HK-2 (cell line): ENCODE data around the gene CRYGN.

ENCODE experiments used
- DNase-seq: peaks from one replicate; pipeline ENCODE4 v3.0.0-alpha.2; 2018; ENCODE audit not compliant: unreplicated experiment

CRYGN gene

DNA sequence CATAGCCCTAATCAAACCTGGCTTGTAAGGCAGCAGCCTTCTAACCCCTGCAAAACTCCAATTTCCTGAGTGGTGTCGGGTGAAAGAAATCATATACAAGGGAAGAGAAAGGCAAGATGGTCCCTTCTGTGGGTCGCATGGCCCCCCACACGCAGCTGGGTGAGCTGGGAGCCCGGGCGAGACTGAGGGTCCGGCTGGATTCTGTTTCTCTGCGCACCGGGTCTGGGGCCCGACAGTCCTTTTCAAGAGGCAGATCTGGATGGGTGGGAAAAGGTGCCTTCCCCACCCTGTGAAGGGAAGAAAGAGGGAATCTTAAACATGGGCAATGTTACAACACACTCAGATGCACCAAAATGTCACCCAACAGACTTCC, 48.6 kb downstream of the CRYGN start:
- no peak for DNase-seq

DNA sequence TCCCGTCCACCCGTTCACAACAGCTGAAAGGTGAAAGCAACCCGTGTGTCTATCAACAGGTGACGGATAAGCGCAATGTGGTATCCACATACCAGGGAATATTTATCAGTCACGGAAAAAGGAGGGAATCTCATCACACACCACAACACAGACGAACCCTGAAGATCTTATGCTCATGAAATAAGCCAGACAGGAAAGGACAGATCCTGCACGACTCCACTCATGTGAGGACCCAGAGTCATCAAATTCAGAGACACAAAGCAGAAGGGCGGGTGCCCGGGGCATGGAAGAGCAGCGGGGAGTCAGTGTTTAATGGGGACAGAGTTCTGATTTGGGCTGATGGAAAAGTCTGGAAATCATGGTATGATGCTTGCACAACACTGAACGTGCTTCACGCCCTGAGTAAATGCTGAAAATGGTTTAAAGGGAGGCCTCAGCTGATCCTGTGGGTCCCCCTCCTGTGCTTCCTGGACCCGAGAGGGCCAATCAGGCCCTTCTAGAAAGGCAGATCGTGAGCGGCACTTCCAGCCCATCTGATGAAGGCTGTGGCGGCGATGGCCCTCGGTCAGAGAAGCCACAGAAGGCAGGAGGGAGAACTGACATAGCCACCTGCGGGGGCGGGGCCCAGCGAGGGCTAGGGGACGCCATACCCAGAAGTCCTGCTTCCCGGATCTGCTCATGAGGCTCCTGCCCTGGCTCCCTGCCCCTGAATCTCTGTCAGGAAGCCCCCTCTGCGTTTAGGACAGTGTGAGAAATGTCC, 49.2 kb downstream of the CRYGN start:
- DNase-seq = no peak

DNA sequence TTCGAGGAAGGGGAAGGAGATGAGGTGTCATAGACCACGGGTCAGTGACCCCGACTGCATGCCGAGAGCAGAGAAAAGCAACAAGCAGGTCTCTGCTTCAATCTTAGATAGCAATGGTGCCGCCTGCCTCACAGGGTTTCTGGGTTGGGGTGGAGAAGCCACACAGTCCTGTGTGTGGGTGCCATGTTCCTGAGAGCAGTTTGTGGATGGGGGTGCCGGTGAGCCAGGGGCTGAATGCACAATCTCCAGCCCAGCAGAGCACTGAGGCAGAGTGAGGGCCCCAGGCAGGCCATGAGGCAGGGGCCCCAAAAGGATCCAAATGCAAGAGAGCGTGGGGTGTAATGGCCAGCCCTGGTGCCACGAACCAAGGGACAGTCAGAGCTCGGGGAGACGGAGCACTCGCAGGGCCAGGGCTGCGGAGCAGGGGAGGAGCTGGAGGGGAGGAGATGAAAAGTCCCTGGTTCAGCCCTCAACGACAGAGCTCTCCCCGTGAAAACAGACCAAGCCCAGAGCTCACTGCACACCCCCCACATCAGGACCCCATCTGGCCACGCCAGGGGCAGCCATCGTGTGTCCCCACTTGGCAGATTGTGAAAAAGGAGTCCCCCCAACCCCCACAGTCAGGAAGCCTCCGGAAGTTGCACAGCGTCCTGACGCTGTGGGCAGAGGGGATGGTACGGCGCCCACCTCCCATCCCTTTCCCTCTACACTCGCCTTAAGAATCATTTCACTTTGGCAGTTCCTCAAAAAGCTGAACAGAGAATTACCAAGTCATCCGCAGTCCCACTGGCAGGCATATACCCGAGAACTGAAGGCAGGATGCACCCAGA, 50.0 kb downstream of the CRYGN start:
- no peak for DNase-seq

DNA sequence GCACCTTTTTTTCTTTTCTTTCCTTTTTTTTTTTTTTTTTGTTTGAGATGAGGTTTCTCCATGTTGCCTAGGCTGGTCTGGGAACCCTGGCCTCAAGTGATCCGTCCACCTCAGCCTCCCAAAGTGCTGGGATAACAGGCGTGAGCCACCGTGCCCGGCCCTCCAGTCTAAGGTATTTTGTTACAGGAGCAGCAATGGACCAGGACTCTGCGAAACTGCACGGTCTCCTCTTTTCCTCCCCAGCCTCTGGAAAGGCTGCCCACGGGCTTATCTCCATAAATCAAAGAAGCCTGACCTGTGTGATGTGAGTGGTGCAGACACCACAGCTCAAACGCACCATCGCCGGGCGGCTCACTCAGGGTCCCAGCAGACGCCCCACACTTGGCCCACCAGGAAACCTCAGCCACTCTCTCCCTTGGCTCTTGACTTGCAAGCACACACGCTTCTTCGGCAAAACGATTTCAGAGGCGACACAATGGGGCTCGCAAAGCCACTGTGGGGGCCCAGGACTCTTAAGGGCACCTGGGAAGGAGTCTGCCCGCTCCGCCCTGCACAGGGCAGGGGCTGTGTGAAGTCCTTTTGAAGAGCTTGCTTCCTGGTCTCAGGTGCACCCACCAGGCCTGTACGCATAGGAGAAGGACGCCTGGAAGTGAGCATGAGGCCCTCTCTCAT, 50.7 kb downstream of the CRYGN start:
- no peak for DNase-seq

DNA sequence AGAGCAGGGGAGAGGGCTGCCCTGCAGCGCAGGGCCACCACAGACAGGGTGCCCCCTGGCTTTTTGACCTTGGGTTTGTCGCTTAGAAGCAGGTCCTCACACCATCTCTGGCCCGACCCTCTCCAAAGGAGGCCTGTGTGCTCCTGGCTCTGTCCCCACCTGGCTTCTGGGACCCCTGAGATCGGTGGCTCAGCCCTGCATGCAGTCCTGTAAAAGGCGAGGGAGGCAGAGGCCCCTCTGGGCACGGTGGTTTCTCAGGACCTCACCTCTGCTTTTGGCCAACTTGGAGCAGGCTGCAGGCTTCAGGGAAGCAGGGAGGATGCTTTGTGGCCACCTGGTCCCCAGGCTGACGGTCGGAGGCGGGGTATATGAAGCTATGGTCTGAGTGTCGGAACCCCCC, 51.5 kb downstream of the CRYGN start:
- DNase-seq = no peak

DNA sequence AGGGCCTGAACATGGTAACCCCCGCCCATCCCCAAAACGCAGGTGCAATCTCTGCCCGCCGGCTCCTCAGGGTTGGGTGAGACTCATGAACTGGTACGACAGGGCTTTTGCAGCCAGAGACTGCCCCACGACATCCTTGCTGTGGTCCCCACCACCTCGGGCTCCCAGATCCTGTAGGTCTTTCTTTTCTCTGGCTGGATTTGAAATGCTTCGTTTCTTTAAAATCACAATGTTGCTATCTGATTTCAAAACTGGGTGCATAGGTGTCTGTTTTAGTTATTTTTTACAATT, 52.0 kb downstream of the CRYGN start:
- DNase-seq = no peak

DNA sequence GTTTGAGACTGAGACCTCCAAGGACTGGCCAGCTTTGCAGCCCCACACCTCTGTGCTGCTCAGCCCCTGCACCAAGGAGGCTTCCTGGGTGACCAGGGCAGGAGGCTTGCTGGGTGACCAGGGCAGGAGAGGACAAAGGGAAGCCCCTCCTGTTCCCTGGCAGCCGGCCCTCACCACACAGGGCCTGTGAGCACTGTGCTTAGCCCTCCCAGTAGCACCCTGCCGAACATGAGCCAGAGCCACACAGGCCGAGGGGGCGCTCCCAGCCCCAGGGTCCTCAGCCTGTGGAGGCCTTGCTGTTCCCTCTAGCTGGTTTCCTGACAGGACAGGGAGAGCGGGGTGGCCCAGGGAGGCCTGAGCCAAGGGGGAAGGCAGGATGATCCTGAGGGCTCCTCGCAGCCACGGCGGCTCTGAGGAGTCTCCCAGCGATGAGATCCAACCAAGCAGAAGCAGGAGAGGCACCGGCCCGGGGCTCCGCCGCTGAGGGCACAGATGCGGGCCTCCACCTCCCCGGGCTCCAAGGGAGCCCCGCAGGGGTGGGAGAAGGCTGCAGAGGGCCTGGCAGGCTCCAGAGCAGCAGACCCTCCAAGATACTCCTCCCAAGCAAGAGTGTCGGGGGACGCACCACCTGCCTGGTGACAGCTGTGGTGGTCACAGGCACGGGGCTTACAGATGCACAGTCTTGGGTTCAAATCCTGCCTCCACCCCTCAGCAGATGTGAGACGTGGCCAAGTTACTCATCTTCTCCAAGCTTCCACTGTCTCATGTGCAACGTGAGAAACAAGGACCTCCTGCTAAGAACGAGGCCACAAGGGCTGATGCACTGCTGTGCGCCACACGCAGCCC, 52.6 kb downstream of the CRYGN start:
- no peak for DNase-seq

DNA sequence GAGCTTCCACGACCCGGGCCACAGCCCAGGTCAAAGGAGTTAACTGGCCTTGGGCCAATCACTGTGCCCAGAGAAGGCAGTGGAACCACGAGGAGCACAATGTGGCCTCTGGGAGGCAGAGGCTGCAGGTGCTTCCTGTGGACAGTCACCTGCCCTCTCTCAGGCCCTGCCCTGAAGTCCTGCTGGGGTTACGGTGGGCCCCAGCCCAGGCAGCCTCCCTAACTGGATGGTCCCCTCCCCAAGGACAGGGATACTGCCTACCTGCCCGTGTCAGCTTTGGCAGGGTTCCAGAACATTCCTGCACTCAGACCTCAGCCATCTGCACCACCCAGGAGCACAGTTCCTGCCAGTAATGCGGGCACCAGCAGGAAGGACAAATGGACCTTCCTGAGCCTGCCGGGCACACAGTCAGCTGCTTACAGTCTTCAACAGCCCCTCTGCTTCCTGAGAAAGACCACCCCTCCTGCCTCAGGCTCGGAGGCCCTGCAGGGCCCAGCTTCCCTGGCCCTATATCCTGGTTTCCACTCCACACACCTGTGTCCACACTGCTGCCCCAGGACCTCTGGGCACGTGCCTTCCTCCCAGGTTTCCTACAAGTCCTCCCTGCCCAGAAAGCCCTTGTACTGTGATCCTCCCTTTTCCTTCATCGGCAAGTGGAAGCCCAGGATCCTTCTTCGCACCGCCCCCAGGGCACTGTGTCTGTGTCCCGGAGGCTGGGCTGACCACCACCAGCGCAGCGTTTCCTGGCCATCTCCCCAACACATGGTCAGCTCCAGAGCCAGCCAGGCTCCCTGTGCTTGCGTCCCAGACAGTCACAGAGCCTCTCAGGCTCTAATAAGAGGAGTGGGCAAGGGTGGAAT, 53.4 kb downstream of the CRYGN start:
- DNase-seq = no peak

DNA sequence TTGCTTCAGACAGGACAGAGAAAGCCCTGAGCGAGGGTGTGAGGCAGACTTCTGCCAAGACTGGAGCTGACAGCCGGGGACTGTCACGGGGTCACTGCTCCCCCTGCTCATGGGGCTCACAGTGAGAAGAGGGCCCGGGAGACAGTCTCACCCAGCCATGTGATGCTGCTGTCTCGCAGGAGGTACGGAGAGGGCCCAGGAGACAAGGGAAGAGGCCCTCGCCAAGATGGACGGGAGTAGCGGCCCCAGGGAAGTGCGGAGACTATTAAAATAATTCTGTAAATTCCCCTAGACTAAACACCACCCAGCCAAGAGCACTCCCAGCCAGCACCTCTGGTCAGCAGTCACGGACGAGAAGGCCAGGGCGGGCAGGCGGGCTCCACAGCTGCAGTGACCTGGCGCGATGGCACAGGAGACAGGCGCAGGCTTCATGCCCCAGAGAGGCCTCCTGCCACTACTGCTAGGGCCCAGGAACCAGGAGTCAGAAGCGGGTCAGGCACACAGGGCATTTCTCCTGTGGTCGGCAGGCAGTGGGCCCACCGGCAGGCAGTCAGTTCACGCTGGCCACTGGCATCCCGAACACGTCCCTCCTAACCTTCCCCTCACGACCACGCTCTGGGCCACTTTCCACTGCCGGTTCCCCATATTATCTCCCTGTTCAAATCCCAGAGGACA, 54.2 kb downstream of the CRYGN start:
- DNase-seq = no peak

DNA sequence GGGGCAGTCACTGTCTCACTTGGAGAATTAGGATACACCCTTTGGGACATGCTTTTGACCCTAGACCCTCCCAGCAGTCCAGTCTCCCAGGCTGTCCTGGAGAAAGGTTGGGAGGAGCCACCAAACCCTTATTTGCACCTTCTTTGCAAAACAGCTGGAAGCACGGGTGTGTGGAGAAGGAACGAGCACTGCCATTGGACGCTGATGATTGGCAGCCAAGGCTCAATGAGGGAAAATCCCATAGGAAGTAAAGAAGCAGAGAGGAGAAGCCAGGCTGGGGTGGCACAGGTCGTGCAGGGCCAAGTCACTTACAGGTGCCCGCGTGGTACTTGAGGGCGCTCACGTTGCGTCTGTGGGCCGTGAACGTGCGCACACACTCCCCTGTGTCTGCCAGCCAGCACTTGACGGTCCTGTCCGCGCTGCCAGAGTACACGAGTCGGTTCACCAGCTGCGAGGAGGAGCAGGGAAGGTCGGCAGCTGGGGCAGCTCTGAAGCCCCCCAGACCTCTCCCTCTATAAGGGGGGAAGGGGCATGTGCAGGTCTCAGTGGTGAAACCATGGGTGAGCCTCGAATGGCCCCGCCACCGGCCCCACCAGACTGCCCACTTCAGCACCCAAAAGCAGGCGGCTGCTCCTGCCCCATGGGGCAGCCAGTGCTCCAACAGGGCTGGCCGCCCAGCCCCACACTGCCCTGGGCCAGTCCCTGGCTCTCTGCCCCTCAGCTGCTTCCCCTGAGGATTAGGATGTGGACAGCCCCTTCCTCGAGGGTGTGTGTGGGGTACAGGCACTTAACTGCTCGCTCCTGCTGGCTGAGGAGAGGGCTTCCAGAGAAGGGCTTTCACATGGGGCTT, 54.9 kb downstream of the CRYGN start:
- DNase-seq = no peak

DNA sequence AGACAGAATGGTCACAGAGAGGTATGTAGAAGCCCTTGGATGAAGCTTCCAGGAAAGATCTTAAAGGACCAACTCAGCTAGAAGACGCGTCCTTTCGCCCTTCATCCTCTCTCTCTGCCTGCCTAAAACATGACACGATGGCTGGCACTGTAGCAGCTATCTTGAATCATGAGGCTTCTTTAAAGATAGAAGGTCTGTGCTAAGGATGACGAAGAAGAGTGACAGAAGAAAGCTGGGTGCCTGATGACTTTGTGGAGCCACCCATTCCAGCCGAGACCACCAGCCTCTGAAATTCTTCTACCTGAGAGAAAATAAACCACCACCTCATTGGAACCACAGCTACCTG, 55.6 kb downstream of the CRYGN start:
- no peak for DNase-seq

DNA sequence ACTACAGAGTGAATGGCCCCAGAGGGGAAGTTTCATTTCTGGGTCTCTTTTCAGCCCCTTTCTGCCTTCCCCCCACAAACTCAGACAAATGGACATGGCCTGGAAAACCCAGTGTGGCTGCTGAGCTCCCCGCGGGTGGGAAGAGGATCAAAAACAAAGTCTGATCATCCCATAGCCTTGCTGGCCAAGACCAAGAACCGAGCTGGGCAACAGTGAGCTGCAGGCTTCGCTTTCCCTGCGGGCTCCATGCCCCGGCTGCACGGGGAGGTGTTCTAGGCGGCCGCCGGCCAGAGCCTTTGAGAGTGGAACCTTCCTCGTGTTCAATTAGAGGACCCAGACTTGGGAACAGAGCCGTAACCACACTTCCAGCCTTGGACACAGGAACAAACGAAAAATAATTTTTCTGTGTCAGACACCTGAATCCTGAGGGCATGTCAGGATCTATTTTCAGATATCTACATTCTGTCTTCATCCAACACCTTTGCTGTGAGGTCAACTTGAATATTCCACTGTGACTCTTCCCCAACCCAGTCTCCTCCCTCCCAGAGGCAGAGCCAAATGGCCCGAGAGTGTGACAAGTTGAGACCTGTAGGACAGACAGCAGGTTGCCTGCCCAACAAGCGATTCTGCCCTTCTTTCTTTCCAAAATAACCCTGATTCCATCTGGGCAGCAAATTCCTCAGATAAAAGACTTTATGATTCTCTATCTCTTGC, 56.1 kb downstream of the CRYGN start:
- no peak for DNase-seq

DNA sequence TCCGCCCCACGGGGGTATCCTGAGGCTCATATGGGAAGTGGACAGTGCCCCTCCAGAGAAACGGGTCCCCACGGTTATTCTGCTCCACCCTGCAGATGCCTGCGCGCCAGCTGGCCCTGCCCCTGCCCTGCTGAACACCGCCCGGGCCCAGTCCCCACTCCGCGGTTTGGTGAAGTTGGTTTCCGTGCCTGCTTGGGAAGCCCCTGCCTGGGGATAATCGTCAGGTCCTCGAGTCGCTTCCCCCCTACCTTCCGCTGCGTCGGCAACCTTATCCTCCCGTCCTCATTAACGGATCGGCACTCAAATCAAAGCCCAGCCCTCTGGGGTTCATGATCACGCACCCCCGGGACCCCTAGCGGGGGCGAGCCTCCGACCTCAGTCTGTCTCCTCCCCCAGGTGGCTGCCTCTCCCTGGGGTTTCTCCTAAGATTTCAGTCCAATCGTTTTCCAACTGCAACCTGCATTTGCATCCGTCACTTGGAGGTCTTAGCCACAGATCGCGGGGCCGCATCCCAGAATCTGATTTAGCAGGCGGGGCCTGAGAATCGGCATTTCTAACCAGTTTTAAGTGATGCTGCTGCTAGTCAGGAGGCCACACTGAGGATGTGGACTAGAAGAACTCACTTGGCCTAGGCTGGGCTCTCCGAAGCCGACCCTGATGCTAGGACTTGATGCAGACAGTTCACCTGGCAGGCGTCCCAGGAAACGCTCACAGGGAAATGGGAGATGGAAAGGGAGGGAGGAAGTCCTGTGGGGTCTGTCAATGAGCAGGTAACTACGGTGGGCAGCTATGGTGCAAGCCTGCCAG, 57.7 kb downstream of the CRYGN start:
- DNase-seq = no peak

DNA sequence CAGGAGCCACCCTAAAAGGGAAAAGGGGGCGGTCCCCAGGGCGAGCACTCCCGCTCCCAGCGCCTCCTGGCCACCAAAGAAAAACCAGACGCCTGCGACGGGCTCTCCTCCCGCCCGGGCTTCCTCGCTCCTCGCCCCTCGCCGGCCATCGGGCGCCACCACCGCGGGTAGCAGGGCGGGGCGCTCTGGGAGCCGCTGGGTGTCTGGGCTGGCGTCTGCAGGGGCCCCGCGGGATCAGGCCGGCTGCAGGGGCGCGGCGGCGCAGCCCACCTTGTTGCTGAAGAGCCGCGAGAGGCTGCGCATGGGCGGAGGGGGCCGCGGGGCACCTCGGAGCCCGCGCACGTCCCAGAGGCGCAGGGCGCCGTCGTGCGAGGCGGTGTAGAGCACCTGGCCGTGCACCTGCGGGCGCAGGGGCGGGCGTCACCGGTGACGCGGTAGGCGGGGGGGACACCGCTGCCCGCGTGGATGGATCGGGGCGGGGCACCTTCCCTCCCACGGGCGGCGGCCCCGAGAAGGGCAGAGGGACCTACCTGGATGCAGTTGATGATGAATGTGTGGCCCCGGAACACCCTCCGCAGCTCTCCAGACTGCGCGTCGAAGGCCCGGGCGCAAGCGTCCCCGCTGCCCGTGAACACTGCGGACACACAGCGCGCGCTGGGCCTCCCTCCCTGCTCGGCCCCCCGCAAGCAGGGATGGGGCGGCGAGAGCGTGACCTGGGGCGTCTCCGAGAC, 58.4 kb downstream of the CRYGN start:
- DNase-seq = no peak

DNA sequence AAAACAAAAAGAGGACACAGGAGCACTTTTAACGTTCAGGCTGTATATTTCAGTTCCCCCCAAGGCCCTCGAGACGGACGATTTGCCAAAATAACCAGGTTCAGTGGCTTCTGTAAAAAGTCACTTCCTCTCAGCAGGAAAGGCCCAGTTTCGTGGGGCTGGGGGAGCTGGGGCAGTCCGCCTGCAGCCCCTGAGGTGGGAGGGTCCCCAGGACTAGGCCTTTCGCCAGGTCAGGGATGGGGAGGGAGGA, 58.9 kb downstream of the CRYGN start:
- no peak for DNase-seq

DNA sequence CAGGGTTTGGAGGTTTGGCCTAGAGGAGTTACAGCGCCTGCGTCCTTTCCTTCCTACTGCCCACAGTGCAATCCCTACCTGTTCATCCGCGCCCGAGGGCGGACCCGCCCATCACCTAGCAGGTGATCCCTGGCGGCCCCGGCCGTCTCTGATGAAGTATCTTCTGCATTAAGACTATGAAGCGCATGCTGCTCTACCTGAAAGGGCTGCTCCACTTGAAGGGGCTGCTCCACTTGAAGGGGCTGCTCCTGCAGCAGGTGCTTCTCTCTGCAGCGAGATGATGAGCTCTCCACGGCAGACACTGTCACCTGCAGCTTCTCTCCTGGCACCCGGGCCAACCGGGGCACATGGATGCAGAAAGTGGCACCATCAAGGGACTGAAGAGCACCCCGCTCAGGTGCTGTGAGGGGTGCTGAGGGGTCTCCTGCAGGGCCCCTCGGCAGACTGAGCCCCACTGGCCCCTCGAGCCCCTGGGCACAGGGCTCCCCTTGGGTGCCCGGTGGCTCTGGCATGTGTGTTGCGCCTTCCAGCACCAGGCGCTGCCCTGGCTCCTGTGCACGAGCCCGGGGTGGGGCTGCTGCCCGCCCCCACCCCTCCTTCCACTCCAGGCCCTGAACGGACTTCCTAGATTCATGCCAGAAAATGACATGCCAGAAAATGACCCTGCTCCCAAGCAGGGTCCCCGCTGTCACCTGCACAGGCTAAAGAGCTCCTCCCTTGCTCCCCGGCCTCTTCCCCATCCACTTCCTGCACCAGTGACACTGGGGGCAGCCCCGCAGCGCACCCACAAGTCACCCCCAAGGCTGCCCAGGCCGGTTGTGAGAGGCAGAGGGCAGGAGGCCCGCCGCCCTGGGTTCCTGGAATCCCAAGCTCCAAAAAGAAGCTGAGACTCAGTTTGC, 59.5 kb downstream of the CRYGN start:
- no peak for DNase-seq
